GM19328 (cell line): Measurements from ENCODE around the gene VWCE.
"Not testable (repeated sequence)": the region's sequence is repeated elsewhere in the genome, so short reads cannot be mapped to it uniquely, and the experiment has no call there.

Source experiments
- ATAC-seq: cut with Tn5 transposase; IDR thresholded peaks from one replicate; pipeline ENCODE4 v1.9.1; 2021; ENCODE audit warnings: mild to moderate bottlenecking, moderate library complexity; ENCODE audit not compliant: unreplicated experiment

The VWCE gene

GRCh38 chr11:61259363-61259762 lies 35.8 kb downstream of the VWCE start:
- ATAC-seq = no peak

- ATAC-seq = no peak
Measured at GRCh38 chr11:61258546-61258945, 36.6 kb downstream of the VWCE start.

GRCh38 chr11:61256710-61257482 lies 38.2 kb downstream of the VWCE start:
- ATAC-seq = no peak

GRCh38 chr11:61254403-61255025 lies 40.6 kb downstream of the VWCE start:
- ATAC-seq = no peak

- not testable (repeated sequence) for ATAC-seq
Measured at GRCh38 chr11:61252332-61252731, 42.8 kb downstream of the VWCE start.

- ATAC-seq = not testable (repeated sequence)
Measured at GRCh38 chr11:61250796-61251765, 44.0 kb downstream of the VWCE start.

- not testable (repeated sequence) for ATAC-seq
Measured at GRCh38 chr11:61249201-61249600, 45.9 kb downstream of the VWCE start.

- not testable (repeated sequence) for ATAC-seq
Measured at GRCh38 chr11:61248071-61248470, 47.0 kb downstream of the VWCE start.

- ATAC-seq = not testable (repeated sequence)
Measured at GRCh38 chr11:61245284-61245964, 49.7 kb downstream of the VWCE start.

- not testable (repeated sequence) for ATAC-seq
Measured at GRCh38 chr11:61241526-61241925, 53.6 kb downstream of the VWCE start.

GRCh38 chr11:61240875-61241274 lies 54.2 kb downstream of the VWCE start, which contains the start of gene PGA5:
Gene PGA5, plus strand, starts transcription at chr11:61241175. Its CDS starts 52 bp downstream, at chr11:61241227.
- ATAC-seq = not testable (repeated sequence)

- not testable (repeated sequence) for ATAC-seq
Measured at GRCh38 chr11:61240288-61240687, 54.8 kb downstream of the VWCE start.

- ATAC-seq = not testable (repeated sequence)
Measured at GRCh38 chr11:61237130-61237529, 58.0 kb downstream of the VWCE start.

GRCh38 chr11:61232548-61233145 lies 62.5 kb downstream of the VWCE start:
- ATAC-seq = not testable (repeated sequence)

- ATAC-seq = not testable (repeated sequence)
Measured at GRCh38 chr11:61231585-61231984, 63.5 kb downstream of the VWCE start.

GRCh38 chr11:61231033-61231432 lies 64.1 kb downstream of the VWCE start:
- not testable (repeated sequence) for ATAC-seq

GRCh38 chr11:61229458-61229857 lies 65.7 kb downstream of the VWCE start:
- not testable (repeated sequence) for ATAC-seq

GRCh38 chr11:61226457-61227137 lies 68.5 kb downstream of the VWCE start:
- ATAC-seq = not testable (repeated sequence)

GRCh38 chr11:61222692-61223091 lies 72.4 kb downstream of the VWCE start:
- ATAC-seq = not testable (repeated sequence)
